Tibial artery (tissue), 4 donors: ENCODE data around the gene AGK.

Experiments
- DNase-seq, 2 donors: peaks; one replicate each; pipeline ENCODE4 v3.0.0-alpha.2; 2019
- H3K27ac ChIP-seq, 2 donors: fragments of 200-600 bp; sonication (generic) in 1 of 2; 1 replicate in 1 of 2; 2 replicates in 1 of 2; pipeline ENCODE4 v1.5.1; 2018 to 2019; ENCODE audit warnings: mild to moderate bottlenecking in 1 of 2
- H3K27me3 ChIP-seq, 2 donors: fragments of 200-600 bp; sonication (generic) in 1 of 2; one replicate each; pipeline versions ENCODE4 v1.5.1 to v1.6.0; 2016 to 2019
- H3K36me3 ChIP-seq, 3 donors: fragments of 200-600 bp; sonication (generic) in 2 of 3; one replicate each; pipeline ENCODE4 v1.5.1; 2016 to 2019; ENCODE audit warnings: mild to moderate bottlenecking in 2 of 3
- H3K4me1 ChIP-seq, 4 donors: fragments of 200-600 bp; sonication (generic) in 2 of 4; 1 replicate in 3 of 4; 2 replicates in 1 of 4; pipeline ENCODE4 v1.5.1; 2016 to 2019
- H3K4me3 ChIP-seq, 2 donors: fragments of 200-600 bp; sonication (generic) in 1 of 2; 1 replicate in 1 of 2; 2 replicates in 1 of 2; pipeline ENCODE4 v1.5.1; 2018 to 2019; ENCODE audit warnings: mild to moderate bottlenecking in 2 of 2
- H3K9me3 ChIP-seq, 3 donors: fragments of 200-600 bp; sonication (generic) in 1 of 3; one replicate each; pipeline ENCODE4 v1.5.1; 2016 to 2019
- intact Hi-C: fragments of 100-400 bp; cut with DNase I; formaldehyde crosslinking; loops from one replicate; pipeline ENCODE4 v1.15.0; 2023; ENCODE audit warnings: low total_unique reads
- TF ChIP-seq, protein P1 (sequence below), 2 experiments: fragments of 200-600 bp in 1 of 2; fragments of 450-650 bp in 1 of 2; IDR thresholded peaks; one replicate each; pipeline ENCODE4 v1.5.1; 2017 to 2019; ENCODE audit warnings: antibody characterized with exemption in 2 of 2, mild to moderate bottlenecking in 1 of 2, moderate library complexity in 1 of 2

Gene AGK

DNA sequence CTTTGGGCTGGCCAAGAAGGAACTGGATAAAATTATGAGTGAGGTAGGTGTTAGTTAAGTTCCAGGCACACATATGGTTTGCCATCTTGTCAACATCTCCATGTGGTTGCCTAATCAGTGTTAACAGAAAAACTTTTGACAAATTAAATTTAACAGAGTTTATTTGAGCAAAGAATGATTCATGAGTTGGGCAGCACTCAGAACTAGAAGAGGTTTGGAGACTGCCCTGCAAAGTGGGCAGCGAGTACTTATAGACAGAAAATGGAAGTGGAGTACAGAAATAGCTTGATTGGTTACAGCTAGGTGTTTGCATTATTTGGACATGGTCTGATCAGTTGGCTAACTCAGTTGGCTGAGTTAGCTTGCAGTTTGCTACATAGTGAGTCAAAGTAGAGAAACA, 37.5 kb upstream of the AGK start:
- no peaks in the 10 kb centered on the region for H3K36me3 ChIP-seq
- intact Hi-C loops = no loop called here
- TF ChIP-seq, protein P1, sequence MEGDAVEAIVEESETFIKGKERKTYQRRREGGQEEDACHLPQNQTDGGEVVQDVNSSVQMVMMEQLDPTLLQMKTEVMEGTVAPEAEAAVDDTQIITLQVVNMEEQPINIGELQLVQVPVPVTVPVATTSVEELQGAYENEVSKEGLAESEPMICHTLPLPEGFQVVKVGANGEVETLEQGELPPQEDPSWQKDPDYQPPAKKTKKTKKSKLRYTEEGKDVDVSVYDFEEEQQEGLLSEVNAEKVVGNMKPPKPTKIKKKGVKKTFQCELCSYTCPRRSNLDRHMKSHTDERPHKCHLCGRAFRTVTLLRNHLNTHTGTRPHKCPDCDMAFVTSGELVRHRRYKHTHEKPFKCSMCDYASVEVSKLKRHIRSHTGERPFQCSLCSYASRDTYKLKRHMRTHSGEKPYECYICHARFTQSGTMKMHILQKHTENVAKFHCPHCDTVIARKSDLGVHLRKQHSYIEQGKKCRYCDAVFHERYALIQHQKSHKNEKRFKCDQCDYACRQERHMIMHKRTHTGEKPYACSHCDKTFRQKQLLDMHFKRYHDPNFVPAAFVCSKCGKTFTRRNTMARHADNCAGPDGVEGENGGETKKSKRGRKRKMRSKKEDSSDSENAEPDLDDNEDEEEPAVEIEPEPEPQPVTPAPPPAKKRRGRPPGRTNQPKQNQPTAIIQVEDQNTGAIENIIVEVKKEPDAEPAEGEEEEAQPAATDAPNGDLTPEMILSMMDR (IDR thresholded peaks at IDR 0.05) = no peak
- H3K27me3 ChIP-seq = peaks cover 0 to 30% of the 10 kb centered on the region in 2 donors
- H3K9me3 ChIP-seq = peaks cover 0 to 3% (median 0%) of the 10 kb centered on the region in 3 donors
- no peak overlapping the region for H3K27ac ChIP-seq
- no peak overlapping the region for H3K4me3 ChIP-seq
- peaks cover 0 to 7% (median 3%) of the 10 kb centered on the region in 4 donors for H3K4me1 ChIP-seq
- no peak for DNase-seq

DNA sequence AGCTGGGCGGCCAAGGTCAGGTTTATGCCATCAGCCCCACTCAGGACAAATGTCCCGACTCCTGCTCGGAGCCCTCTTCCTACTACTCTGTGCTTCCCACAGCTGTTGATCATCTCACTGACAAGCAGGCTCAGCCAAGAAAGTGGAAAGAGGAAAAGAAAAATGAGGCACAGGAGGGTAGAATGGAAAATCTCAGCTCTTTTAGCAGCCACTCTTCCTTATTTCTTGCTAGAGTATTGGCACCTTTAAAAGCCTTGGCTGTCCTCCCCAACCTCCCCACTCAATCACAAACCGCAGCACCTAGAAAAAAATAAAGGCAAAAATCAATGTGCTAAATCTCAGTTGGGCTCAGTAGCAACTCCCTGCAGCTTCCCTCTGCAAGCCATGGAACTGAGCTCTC, 35.3 kb upstream of the AGK start:
- TF ChIP-seq, protein P1 (IDR thresholded peaks at IDR 0.05) = no peak
- no peaks in the 10 kb centered on the region for H3K36me3 ChIP-seq
- H3K27me3 ChIP-seq = peaks cover 0 to 24% of the 10 kb centered on the region in 2 donors
- H3K4me3 ChIP-seq = no peak overlapping the region
- DNase-seq = no peak
- peaks cover 0 to 3% (median 0%) of the 10 kb centered on the region in 3 donors for H3K9me3 ChIP-seq
- intact Hi-C loops = no loop called here
- peaks cover 0 to 7% (median 3%) of the 10 kb centered on the region in 4 donors for H3K4me1 ChIP-seq
- H3K27ac ChIP-seq = no peak overlapping the region

DNA sequence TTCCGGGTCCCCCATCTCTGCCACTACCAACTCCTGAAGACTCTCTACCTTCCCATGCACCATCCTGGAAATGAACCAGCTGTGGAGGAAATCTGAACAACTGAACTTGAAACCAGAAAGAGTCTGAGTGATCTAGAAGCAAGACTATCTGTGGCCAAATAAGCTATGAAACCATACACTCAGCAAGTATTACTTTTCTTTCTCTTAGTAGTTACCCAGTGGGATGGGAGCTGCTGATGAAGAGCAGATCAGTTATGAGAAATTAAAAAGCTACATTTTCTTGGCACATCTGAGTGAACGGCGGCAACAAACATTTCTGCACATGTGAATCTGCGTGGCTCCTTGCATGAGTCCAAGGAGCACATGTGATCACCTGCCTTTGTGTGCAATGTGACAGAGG, 31.6 kb upstream of the AGK start:
- TF ChIP-seq, protein P1 (IDR thresholded peaks at IDR 0.05) = no peak
- intact Hi-C loops = no loop called here

DNA sequence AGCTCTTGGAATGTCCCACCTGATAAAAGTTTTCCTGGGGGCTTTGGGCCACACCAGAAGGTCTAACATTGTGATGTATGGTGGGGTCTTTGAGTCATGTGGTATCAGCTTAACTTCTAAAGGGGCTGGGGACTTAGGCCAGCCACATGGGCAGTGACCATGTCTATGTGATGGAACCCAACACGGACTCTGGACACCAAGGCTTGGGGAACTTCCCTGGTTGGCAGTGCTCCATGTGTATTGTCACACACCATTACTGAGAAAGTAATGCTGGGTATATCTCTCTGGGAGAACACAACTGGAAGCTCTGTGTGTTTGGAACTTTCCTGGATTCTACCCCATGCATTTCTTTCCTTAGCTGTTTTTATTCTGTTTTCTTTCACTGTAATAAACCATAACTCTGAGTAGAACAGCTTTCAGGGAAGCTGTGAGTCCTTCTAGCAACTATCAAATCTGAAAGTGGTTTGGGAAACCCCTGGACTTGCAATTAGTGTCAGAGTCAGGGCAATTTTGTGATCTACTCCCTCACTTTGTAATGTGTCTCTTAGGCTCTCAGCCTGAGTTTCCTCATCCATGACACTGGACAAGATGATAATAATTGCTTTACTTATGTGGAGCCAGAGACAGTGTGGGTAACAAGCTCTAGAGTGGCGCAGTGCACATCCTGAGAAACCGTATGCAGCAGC, 28.4 kb upstream of the AGK start:
- intact Hi-C loops = no loop called here

More for the DNA sequence above, 31.6 kb upstream of the AGK start:
- Histone ChIP-seq H3K4me1 (no peaks in the 10 kb centered on the region), H3K9me3 (no peaks in the 10 kb centered on the region), H3K36me3 (no peaks in the 10 kb centered on the region), H3K27ac (no peak overlapping the region), H3K4me3 (no peak overlapping the region), H3K27me3 (peaks cover 0 to 5% of the 10 kb centered on the region in 2 donors)
- DNase-seq = no peak

DNA sequence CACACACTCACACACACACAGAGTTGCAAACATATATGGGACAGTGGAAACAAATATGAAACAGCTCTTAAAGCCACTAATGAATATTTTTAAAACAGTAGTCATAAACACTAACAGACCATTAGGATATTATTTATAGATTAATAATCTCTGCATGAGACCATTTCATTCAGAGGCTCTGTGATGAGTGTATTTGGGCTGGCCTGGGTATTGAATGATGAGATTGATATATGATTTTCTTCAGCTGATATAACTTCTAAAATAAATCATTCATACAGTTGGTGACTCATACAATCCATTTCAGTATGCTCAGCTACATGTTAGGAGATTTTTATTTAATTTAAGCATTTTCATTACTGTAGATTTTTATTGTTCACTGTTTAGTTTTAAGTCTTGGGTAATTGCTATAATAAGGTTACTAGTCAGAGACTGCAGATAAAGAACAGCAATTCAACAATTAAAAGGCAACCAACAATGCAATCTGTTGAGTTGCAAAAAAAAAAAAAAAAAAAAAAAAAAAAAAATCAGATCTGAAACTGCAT, 25.2 kb upstream of the AGK start:
- H3K36me3 ChIP-seq = no peaks in the 10 kb centered on the region

More for the DNA sequence above, 28.4 kb upstream of the AGK start:
- Histone ChIP-seq H3K4me1 (no peaks in the 10 kb centered on the region), H3K27ac (no peak overlapping the region), H3K9me3 (no peaks in the 10 kb centered on the region), H3K27me3 (peaks cover 0 to under 1% of the 10 kb centered on the region in 2 donors), H3K36me3 (no peaks in the 10 kb centered on the region), H3K4me3 (no peak overlapping the region)
- TF ChIP-seq, protein P1 (IDR thresholded peaks at IDR 0.05) = no peak
- no peak for DNase-seq

More for the DNA sequence above, 25.2 kb upstream of the AGK start:
- TF ChIP-seq, protein P1 (IDR thresholded peaks at IDR 0.05) = no peak
- intact Hi-C loops = no loop called here
- no peaks in the 10 kb centered on the region for H3K4me1 ChIP-seq
- H3K4me3 ChIP-seq = no peak overlapping the region
- H3K27ac ChIP-seq = no peak overlapping the region
- DNase-seq = no peak
- no peaks in the 10 kb centered on the region for H3K9me3 ChIP-seq
- H3K27me3 ChIP-seq = peaks cover 0 to 4% of the 10 kb centered on the region in 2 donors
